SJCRH30 (cell line): ENCODE results near the gene ANK3. TPM values are rescaled to one million over a fixed set of nuclear protein-coding genes. Genes with fewer than 3 reads are reported as not detected.
"Not testable (repeated sequence)": the region's sequence is repeated elsewhere in the genome, so short reads cannot be mapped to it uniquely, and the experiment has no call there.

ENCODE experiments used
- DNase-seq, 2 experiments: peaks; one replicate each; pipeline ENCODE4 v3.0.0-alpha.2; 2015 to 2020
- H3K27ac ChIP-seq: fragments of 250-450 bp; sonication (Bioruptor Pico); 2 replicates; pipeline ENCODE4 v1.5.1; 2020; ENCODE audit warnings: mild to moderate bottlenecking, moderate library complexity
- H3K27me3 ChIP-seq: fragments of 250-450 bp; sonication (Bioruptor Pico); 2 replicates; pipeline ENCODE4 v1.5.1; 2020; ENCODE audit warnings: mild to moderate bottlenecking, moderate library complexity
- H3K36me3 ChIP-seq: fragments of 250-450 bp; sonication (Bioruptor Pico); 2 replicates; pipeline ENCODE4 v1.5.1; 2020; ENCODE audit warnings: mild to moderate bottlenecking, moderate library complexity
- H3K4me1 ChIP-seq: fragments of 250-450 bp; sonication (Bioruptor Pico); 2 replicates; pipeline ENCODE4 v1.5.1; 2020; ENCODE audit warnings: mild to moderate bottlenecking, moderate library complexity
- H3K4me3 ChIP-seq: fragments of 250-450 bp; sonication (Bioruptor Pico); 2 replicates; pipeline ENCODE4 v1.5.1; 2020; ENCODE audit warnings: mild to moderate bottlenecking, moderate library complexity
- H3K9me3 ChIP-seq: fragments of 250-450 bp; sonication (Bioruptor Pico); replicated peaks from 2 replicates; pipeline ENCODE4 v1.5.1; 2020; ENCODE audit warnings: mild to moderate bottlenecking, moderate library complexity
- total RNA-seq: library from RNA; depleted of rRNA; stranded (reverse); fragments of >200 nt; shearing (Covaris generic); gene quantifications from 2 replicates; pipeline ENCODE4 v1.2.3, GENCODE V29; 2014

Gene ANK3
- total RNA-seq, 1 experiment from 2014 or later: 2.5 TPM

- H3K4me1 ChIP-seq: no peaks in the 10 kb centered on the region
- H3K27ac ChIP-seq: no peak overlapping the region
- no peak for DNase-seq
- no peak overlapping the region for H3K4me3 ChIP-seq
- no peaks in the 10 kb centered on the region for H3K9me3 ChIP-seq
- H3K27me3 ChIP-seq: no peaks in the 10 kb centered on the region
- H3K36me3 ChIP-seq: no peaks in the 10 kb centered on the region
Observed at GRCh38 chr10:60304829-60305379, 84.8 kb downstream of the ANK3 start.

- no peaks in the 10 kb centered on the region for H3K36me3 ChIP-seq
- H3K4me3 ChIP-seq: no peak overlapping the region
- DNase-seq: no peak
- no peaks in the 10 kb centered on the region for H3K4me1 ChIP-seq
- no peaks in the 10 kb centered on the region for H3K9me3 ChIP-seq
- H3K27ac ChIP-seq: no peak overlapping the region
- no peaks in the 10 kb centered on the region for H3K27me3 ChIP-seq
Observed at GRCh38 chr10:60303778-60304177, 85.9 kb downstream of the ANK3 start.

GRCh38 chr10:60299961-60300883 lies 89.5 kb downstream of the ANK3 start:
- Histone ChIP-seq H3K27me3 (no peaks in the 10 kb centered on the region), H3K27ac (no peak overlapping the region), H3K4me1 (no peaks in the 10 kb centered on the region), H3K4me3 (no peak overlapping the region), H3K9me3 (no peaks in the 10 kb centered on the region), H3K36me3 (no peaks in the 10 kb centered on the region)
- DNase-seq: peak in 1 of 2 experiments; percentile 7

- Histone ChIP-seq H3K4me3 (no peak overlapping the region), H3K36me3 (no peaks in the 10 kb centered on the region), H3K27me3 (no peaks in the 10 kb centered on the region), H3K4me1 (no peaks in the 10 kb centered on the region), H3K27ac (no peak overlapping the region), H3K9me3 (no peaks in the 10 kb centered on the region)
- DNase-seq: no peak
Observed at GRCh38 chr10:60299390-60299778, 90.3 kb downstream of the ANK3 start.

GRCh38 chr10:60298408-60299389 lies 91.0 kb downstream of the ANK3 start:
- Histone ChIP-seq H3K27ac (no peak overlapping the region), H3K4me3 (no peak overlapping the region), H3K9me3 (no peaks in the 10 kb centered on the region), H3K27me3 (no peaks in the 10 kb centered on the region), H3K4me1 (no peaks in the 10 kb centered on the region), H3K36me3 (no peaks in the 10 kb centered on the region)
- no peak for DNase-seq

GRCh38 chr10:60296073-60296472 lies 93.6 kb downstream of the ANK3 start:
- H3K9me3 ChIP-seq: no peaks in the 10 kb centered on the region
- H3K4me3 ChIP-seq: no peak overlapping the region
- no peak for DNase-seq
- no peak overlapping the region for H3K27ac ChIP-seq
- H3K36me3 ChIP-seq: no peaks in the 10 kb centered on the region
- no peaks in the 10 kb centered on the region for H3K27me3 ChIP-seq
- H3K4me1 ChIP-seq: no peaks in the 10 kb centered on the region

GRCh38 chr10:60295028-60295937 lies 94.4 kb downstream of the ANK3 start:
- no peaks in the 10 kb centered on the region for H3K9me3 ChIP-seq
- no peak for DNase-seq
- no peak overlapping the region for H3K4me3 ChIP-seq
- H3K36me3 ChIP-seq: no peaks in the 10 kb centered on the region
- H3K27ac ChIP-seq: no peak overlapping the region
- H3K4me1 ChIP-seq: peaks cover 3% of the 10 kb centered on the region; the same call in 1 of the 2 replicates
- no peaks in the 10 kb centered on the region for H3K27me3 ChIP-seq

GRCh38 chr10:60293581-60294175 lies 96.0 kb downstream of the ANK3 start:
- no peaks in the 10 kb centered on the region for H3K27me3 ChIP-seq
- no peak overlapping the region for H3K4me3 ChIP-seq
- no peak for DNase-seq
- no peak overlapping the region for H3K27ac ChIP-seq
- H3K36me3 ChIP-seq: no peaks in the 10 kb centered on the region
- H3K9me3 ChIP-seq: no peaks in the 10 kb centered on the region
- peaks cover 3% of the 10 kb centered on the region; the same call in 1 of the 2 replicates for H3K4me1 ChIP-seq

- Histone ChIP-seq H3K4me3 (no peak overlapping the region), H3K27ac (no peak overlapping the region), H3K9me3 (no peaks in the 10 kb centered on the region), H3K27me3 (no peaks in the 10 kb centered on the region), H3K36me3 (no peaks in the 10 kb centered on the region), H3K4me1 (peaks cover 3% of the 10 kb centered on the region; the same call in 1 of the 2 replicates)
- DNase-seq: no peak
Observed at GRCh38 chr10:60292998-60293397, 96.7 kb downstream of the ANK3 start.

GRCh38 chr10:60292536-60292935 lies 97.1 kb downstream of the ANK3 start:
- not testable (repeated sequence) for H3K27me3 ChIP-seq, H3K27ac ChIP-seq, H3K4me1 ChIP-seq, DNase-seq, H3K36me3 ChIP-seq, H3K4me3 ChIP-seq, H3K9me3 ChIP-seq

GRCh38 chr10:60291344-60291930 lies 98.2 kb downstream of the ANK3 start:
- Histone ChIP-seq H3K4me1 (peaks cover 3% of the 10 kb centered on the region; the same call in 1 of the 2 replicates), H3K36me3 (no peaks in the 10 kb centered on the region), H3K9me3 (no peaks in the 10 kb centered on the region), H3K27ac (no peak overlapping the region), H3K27me3 (no peaks in the 10 kb centered on the region), H3K4me3 (no peak overlapping the region)
- no peak for DNase-seq

GRCh38 chr10:60290558-60290957 lies 99.1 kb downstream of the ANK3 start:
- no peaks in the 10 kb centered on the region for H3K36me3 ChIP-seq
- no peak overlapping the region for H3K27ac ChIP-seq
- peak; percentile 17 to 51 for DNase-seq
- H3K27me3 ChIP-seq: no peaks in the 10 kb centered on the region
- H3K9me3 ChIP-seq: no peaks in the 10 kb centered on the region
- H3K4me3 ChIP-seq: no peak overlapping the region
- peaks cover 3% of the 10 kb centered on the region; the same call in 1 of the 2 replicates for H3K4me1 ChIP-seq

GRCh38 chr10:60289800-60290199 lies 99.9 kb downstream of the ANK3 start:
- no peak for DNase-seq
- Histone ChIP-seq H3K4me3 (no peak overlapping the region), H3K4me1 (peaks cover 3% of the 10 kb centered on the region; the same call in 1 of the 2 replicates), H3K27me3 (no peaks in the 10 kb centered on the region), H3K36me3 (no peaks in the 10 kb centered on the region), H3K27ac (no peak overlapping the region), H3K9me3 (no peaks in the 10 kb centered on the region)
